HG02610 (cell line): ENCODE results near the gene RCOR1.
"Not testable (repeated sequence)": the region's sequence is repeated elsewhere in the genome, so short reads cannot be mapped to it uniquely, and the experiment has no call there.

Experiments used
- ATAC-seq: cut with Tn5 transposase; IDR thresholded peaks from one replicate; pipeline ENCODE4 v1.9.1; 2021; ENCODE audit warnings: mild to moderate bottlenecking, moderate library complexity; ENCODE audit not compliant: unreplicated experiment

Gene RCOR1

DNA sequence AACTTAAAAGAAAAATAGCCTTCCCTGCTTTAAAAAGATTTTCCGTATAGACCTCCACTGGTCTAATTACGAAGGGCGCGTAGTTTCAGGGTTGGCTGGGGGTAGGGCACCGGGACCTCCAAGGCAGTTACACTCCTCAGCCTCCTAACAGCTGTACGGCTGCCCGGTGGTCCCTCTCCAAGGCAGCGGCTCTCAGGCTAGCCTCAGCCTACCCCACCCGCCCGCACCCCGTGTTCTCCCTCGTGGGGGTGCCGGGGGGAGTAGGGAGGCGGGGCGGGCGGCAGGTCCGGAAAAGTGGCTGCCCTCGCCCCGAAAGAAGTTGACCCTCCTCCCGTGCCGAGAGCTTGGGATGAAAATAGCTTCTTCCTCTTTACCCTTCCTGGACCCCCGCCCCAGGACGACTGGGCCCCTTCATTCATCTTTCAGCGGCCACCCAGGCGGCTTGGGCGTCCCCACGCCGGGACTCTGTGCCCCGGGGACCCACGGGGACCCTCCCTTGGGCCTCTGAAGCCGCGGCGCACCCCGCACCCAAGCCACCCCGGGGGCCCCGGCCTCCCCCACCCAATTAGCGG is 991 bp upstream of the RCOR1 start:
- no peak for ATAC-seq

DNA sequence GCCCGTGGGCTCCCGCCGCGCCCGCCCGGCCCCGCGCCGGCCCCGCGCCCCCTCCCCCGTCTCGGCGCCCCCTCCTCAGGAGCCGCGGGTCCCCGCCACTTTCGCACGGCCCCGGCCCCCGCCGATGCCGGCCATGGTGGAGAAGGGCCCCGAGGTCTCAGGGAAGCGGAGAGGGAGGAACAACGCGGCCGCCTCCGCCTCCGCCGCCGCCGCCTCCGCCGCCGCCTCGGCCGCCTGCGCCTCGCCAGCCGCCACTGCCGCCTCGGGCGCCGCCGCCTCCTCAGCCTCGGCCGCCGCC is 263 bp downstream of the RCOR1 start:
- ATAC-seq, result peak; percentile 9

DNA sequence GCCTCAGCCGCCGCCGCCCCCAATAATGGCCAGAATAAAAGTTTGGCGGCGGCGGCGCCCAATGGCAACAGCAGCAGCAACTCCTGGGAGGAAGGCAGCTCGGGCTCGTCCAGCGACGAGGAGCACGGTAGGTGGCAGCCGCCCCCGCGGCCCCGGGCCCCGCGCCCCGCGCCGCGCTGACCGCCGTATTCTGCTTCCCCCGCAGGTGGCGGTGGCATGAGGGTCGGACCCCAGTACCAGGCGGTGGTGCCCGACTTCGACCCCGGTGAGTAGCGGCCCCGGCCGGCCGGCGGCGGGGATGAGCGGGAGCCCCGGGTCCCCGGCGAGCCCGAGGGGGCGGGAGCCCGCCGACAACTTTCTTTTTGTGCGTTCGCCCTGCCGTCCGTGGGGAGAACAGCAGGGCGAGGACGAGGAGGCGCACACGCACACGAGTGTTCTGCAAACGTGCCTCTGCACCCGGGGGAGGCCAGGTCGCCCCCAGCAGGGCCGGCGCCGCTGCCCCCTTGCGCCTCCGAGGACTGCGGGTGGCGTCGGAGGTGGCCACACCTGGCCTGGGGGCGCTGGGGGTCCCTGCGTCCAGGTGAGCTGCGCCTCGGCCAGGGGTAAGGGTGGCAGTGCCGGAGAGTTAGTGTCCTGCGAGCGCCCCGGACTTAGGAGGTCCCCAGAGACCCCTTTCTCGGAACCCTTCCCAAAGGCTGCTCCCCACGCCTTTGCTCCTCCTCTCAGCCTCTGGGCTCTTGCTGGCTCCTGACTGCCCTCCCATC is 794 bp downstream of the RCOR1 start:
- ATAC-seq, result peak; percentile 12

DNA sequence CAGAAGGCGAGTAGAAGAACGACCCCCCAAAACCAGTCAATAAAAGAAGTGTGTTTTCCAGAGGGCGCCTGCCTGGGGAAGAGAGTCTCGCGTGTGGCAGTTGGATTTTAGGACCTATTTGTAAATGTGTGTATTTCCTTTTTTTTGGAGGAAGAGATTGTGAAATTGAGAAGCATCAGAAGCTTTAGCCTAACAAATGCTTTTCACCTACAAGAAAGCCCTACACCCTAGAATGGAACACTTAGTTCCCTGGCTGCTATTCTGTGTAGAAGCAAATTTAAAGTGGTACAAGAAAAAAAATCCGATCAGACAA is 1.3 kb downstream of the RCOR1 start:
- no peak for ATAC-seq

DNA sequence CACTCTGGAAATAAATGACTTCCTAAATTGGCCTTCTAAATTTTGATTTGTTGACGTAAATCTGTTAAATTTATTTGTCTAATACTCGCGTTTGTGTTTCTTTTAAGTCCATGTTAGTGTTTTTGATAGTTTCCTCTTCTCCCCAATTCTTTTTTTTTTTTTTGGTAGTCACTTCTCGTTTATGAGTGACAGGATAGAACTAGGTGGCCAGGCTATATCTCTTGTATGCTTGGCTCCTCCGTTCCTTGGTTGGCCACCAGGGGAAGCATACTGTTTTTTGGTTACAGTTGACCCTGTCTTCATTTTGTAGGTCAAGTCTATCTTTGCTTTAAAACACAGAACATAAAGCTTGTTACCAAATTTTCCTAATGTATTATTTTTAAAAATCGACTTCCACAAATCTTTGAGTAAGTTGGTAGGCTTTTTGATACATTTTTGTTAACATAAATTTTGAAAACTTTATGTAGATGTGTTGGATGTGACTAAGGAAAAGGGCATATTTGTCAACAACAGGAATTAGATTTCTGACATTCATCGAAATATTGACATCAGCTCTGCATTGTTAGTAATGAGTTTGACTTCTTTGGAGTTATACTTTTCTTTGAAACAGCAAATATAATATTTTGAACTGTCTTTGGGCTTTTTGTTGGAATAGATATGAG is 2.2 kb downstream of the RCOR1 start:
- ATAC-seq, result peak; percentile 29

DNA sequence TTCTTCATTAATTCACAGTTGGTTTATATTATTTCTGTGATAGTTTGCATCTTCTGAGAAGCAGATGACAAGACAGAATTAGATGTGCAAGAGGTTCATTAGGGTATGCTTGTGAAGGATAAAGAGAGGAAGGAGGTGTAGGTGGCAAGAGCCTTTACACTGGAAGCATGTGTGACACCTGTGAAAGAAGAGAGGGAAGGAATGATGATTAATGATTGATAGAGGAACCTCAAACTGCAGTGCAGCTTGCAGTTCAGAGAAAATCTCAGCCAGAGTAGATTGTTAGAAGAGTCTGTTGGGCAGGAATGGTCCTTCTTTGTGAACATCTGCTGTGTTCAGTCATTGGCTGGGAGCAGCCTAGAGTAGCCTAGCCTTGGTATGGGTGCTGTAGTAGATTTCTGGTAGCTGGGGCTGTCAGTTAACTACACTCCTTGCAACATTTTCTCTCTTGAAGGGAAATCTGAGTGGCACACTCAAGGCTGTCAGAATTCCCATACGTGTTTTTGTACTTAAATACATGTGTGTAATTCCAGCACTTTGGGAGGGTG is 9.0 kb downstream of the RCOR1 start:
- ATAC-seq, result no peak

DNA sequence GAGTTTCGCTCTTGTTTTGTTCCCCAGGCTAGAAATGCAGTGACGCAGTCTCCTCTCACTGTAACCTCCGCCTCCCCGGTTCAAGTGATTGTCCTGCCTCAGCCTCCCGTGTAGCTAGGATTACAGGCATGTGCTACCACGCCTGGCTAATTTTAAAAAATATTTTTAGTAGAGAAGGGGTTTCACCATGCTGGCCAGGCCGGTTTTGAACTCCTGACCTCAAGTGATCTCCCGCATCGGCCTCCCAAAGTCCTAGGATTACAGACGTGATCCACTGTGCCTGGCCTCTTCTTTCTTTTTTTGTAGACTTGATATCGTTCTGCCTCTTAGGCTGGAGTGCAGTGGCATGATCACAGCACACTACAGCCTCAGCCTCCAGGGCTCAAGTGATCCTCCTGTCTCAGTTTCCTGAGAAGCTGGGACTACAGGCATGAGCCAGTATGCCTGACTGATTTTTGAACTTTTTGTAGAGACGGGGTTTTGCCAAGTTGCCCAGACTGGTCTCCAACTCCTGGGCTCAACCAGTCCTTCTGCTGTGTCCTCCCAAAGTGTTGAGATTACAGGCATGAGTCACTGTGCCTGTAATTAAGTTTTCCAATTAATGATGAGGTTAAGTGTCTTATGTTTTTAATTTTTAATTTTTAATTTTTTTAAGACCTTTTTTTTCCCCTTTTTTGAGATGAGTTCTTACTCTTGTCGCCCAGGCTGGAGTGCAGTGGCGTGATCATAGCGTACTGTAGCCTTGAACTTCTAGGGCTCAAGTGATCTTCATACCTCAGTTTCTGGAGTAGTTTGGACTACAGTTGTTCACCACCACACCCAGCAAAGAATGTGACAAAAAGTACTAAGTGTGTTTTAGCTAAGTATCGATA is 10.2 kb downstream of the RCOR1 start:
- ATAC-seq, result no peak

DNA sequence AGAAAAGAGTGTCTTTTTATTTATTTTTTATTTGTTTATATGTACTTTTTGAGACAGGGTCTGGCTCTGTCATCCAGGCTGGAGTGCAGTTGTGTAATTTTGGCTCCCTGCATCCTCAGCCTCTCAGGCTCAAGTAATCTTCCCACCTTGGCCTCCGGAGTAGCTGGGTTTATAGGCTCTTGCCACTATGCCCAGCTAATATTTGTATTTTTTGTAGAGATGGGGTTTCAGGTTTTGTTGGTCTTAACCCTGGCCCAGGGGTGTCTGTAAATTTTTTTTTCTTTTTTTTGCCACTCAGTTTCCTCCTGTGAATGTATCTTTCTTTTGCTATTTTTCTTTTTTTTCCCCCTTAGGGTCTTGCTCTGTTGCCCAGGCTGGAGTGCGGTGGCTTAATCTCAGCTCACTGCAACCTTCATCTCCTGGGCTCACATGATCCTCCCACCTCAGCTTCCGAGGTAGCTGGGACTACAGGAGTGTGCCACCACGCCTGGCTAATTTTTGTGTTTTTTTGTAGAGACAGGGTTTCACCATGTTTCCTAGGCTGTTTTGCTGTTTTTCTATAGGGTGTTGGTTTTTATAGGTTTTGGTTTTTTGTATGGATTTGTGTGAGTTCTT is 11.0 kb downstream of the RCOR1 start:
- no peak for ATAC-seq

DNA sequence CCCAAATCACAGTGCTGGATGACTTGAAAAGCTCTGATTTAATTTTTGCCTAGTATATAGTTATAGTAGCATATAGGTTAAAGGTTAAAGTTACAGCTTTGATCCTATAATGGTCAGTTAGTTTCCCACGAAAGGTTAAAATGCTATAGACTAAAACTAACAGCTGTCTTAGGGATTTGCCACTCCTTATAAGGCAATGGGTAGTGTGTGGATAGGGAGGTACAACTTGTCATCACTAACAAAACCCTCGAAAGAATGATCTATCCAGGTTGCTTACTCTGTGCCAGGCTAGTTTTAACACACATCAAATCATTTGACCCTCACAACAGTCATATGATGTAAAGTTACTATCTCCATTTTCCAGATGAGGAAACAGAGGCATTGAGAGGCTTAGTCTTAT is 11.7 kb downstream of the RCOR1 start:
- ATAC-seq, result no peak

DNA sequence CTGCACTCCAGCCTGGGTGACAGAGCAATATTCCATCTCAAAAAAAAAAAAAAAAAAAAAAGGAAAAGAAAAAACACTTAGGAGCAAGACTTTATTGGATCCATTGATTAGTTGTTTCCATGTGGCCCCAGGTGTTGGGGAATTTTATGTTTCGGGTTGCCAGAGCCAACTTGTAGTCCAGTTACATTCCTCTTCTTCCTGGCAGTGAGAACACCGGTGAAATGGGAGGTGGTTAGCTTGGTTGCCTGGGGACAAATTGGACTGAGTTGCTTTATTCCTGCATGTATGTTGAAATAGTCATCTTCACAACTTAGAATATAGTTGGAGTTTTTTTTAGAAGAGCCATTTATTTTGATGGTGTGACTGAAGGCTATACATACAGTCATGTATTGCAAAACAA is 12.6 kb downstream of the RCOR1 start:
- no peak for ATAC-seq

DNA sequence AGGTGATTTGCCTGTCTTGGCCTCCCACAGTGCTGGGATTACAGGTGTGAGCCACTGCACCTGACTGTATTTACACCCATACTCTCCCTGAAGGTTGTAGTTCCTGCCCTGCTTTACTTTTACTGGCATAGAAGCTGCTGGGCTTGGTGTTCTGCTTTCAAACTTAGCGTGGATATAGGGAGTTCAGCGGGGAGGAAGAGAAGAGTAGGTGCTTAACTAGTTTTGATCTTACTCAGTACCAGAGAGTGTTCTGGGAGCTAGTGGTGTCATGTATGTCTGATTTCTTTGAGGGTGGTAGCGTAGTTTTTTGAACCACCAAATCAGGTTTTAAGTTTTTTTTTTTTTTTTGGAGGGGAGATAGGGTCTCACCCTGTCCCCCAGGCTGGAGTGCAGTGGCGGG is 13.8 kb downstream of the RCOR1 start:
- ATAC-seq, result no peak

DNA sequence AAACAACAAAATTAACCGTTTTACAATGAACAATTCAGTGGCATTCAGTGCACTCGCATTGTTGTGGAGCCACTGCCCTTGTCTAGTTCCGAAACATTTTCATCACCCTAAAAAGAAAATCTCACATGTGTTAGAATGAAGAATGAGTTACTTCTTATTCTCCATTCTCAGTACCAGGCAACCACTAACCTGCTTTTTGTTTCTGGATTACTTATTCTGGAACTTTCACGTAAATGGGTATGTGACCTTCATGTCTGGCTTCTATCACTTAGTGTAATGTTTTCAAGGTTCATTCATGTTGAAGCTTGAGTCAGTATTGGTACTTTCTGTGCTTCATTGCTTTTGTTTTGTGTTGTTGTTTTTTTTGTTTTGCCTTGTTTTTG is 15.6 kb downstream of the RCOR1 start:
- ATAC-seq, result no peak

DNA sequence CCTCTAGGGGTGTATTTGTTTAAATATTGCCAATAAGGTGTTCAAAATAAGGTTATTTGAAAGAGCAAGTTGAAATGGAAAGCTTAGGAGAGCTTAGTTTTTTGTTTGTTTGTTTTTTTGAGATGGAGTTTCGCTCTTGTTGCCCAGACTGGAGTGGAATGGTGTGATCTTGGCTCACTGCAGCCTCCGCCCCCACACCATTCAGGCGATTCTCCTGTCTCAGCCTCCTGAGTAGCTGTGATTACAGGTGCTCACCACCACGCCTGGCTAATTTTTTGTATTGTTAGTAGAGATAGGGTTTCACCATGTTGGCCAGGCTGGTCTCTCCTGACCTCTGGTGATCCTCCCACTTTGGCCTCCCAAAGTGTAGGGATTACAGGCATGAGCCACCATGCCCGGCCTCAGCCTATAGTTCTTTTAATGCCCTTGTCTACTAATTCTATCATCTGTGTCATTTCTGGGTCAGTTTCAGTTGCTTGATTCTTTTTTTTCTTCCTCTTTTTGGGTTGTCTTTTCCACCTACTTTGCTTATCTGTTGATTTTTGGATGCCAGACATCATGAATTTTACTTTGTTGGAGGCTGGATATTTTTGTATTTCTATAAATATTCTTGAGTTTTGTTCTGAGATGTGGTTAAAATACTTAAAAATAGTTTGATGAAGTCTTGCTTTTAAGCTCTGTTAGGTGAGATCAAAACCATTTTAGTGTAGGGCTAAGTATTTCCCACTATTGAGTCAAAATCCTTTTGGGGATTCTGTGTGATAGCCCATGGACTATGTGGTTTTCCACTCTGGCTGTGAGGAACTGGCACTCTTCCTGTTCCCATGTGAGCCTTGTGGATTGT is 18.7 kb downstream of the RCOR1 start:
- no peak for ATAC-seq

DNA sequence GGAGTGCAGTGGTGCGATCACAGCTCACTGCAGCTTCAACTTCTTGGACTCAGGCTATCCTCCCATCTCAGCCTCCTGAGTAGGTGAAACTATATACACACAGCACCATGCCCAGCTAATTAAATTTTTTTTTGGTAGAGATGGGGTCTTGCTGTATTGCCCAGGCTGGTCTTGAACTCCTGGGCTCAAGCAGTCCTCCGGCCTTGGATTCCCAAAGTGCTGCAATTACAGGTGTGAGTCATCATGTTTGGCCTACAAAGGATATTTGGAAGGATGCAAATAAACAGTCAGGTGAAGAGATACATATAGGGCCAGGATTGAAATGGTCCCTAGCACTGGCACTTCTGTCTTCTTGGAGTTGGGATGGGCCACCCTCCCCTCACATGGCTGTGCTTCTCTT is 23.9 kb downstream of the RCOR1 start:
- ATAC-seq, result no peak

DNA sequence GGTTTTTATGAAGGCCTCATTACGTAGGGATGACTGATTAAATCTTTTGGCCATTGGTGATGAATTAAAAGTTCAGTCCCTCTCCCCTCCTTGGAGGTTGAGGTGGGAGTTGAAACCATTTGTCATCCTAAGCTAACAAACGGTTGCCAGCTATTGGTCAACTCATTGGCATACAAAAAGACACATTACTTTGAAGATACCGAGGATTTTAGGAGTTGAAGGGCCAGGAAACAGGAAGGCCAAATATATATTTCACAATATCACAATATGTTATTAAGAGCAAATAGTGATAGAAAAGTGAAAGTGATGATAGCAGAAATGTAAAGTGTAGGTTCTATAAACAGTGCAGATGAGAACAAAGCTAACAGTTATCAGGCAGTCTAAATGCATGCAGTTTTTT is 24.4 kb downstream of the RCOR1 start:
- ATAC-seq, result no peak

DNA sequence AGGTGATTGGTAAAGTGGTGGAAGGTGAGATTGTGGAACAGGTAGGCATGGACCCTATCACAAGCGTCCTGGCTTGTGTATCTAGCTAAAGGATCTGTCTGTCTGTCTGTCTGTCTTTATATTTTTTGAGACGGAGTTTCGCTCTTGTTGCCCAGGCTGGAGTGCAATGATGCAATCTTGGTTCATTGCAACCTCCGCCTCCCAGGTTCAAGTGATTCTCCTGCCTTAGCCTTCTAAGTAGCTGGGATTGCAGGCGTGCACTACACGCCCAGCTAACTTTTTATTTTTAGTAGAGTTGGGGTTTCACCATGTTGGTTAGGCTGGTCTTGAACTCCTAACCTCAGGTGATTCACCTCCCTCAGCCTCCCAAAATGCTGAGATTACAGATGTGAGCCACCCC is 26.6 kb downstream of the RCOR1 start:
- ATAC-seq, result not testable (repeated sequence)

DNA sequence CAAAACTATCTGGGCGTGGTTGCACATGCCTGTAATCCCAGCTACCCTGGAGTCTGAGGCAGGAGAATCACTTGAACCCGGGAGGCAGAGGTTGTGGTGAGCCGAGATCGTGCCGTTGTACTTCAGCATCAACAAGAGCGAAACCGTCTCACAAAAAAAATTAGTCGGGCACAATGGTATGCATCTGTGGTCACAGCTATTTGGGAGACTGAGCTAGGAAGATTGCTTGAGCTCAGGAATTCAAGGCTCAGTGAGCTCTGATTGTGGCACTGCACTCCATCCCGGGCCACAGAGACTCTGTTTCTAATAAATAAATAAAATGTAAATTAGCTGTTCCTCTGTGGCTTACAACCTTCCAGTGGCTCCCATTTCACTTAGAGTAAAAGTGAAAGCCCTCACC is 28.0 kb downstream of the RCOR1 start:
- no peak for ATAC-seq

DNA sequence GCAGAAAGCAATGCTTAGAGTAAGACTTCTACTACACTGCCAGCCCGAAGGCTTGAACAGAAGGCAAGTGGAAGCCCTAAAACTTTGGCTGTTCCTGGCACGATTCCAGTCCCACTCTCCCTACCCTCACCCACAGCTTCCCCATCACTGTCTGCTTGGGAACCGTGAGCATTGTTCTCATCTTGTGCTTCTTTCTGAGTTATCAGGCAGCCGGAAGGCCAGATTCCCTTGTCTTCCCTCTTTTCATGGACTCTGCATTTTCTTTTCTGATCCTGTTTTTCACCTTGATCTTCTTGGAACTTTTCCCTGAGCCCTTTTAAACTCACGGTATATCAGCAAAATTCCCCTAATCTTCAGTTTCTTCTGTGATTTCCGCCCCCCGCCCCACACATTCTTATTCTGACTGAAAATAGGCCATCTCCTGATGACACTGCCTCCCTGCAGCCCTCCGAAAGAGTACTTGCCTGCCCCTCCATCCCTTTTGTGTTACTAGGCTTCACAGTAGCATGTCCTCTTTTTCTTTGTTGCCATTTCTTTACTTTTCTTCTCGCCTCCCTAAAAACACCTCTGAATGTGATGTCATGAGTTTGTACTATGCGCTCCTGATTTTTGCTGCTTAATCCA is 29.9 kb downstream of the RCOR1 start:
- ATAC-seq, result no peak

DNA sequence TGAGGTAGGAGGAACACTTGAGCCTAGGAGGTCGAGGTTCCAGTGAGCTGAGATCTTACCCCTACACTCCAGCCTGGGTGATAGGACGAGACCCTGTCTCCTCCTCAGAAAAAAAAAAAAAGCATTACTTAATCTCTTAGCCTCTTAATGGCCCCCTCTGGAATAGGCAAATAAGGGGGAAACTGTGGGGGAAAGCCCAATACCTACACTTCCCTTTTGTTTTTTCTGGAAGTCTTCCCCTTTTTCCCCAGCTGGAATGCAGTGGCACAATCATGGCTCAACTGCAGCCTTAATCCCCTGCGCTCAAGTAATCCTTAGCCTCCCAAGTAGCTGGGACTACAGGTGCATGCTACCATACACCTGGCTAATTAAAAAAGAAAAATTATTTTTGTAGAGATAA is 32.2 kb downstream of the RCOR1 start:
- no peak for ATAC-seq
